ENCODE data around the gene RNU6-9. TPM values are rescaled to one million over a fixed set of nuclear protein-coding genes. Genes with fewer than 3 reads are reported as not detected.

The RNU6-9 gene
- total and polyA plus RNA-seq, 8 donors, result not detected

- intact Hi-C loops (cut with DNase I), result no loop called here
- Histone ChIP-seq H3K27ac (peak overlapping the region in 1 of 2 donors; percentile 78), H3K9me3 (no peaks in the 10 kb centered on the region), H3K4me3 (no peak overlapping the region), H3K4me1 (peaks cover 0 to 32% of the 10 kb centered on the region in 2 donors), H3K27me3 (no peaks in the 10 kb centered on the region), H3K36me3 (peaks cover 0 to 46% of the 10 kb centered on the region in 2 donors)
- DNase-seq, result no peak
- ATAC-seq, result no peak
- TF ChIP-seq CTCF (IDR thresholded peaks at IDR 0.05), result no peak
Observed at GRCh38 chr19:868458-869244, 24.6 kb upstream of the RNU6-9 start.

- no peak for TF ChIP-seq CTCF (IDR thresholded peaks at IDR 0.05)
- Histone ChIP-seq H3K4me3 (no peak overlapping the region), H3K27me3 (no peaks in the 10 kb centered on the region), H3K36me3 (peaks cover 0 to 55% of the 10 kb centered on the region in 2 donors), H3K27ac (peak overlapping the region; percentile 37 to 78), H3K9me3 (no peaks in the 10 kb centered on the region), H3K4me1 (peaks cover 0 to 25% of the 10 kb centered on the region in 2 donors)
- ATAC-seq, result peak; percentile 63
- peak in 3 of 4 donors; percentile 80 to 91 (median 83) for DNase-seq
- intact Hi-C loops (cut with DNase I), result no loop called here
Observed at GRCh38 chr19:869245-870177, 23.8 kb upstream of the RNU6-9 start.

- no peaks in the 10 kb centered on the region for H3K9me3 ChIP-seq
- no peak for ATAC-seq
- DNase-seq, result no peak
- H3K4me1 ChIP-seq, result peaks cover 0 to 25% of the 10 kb centered on the region in 2 donors
- intact Hi-C loops (cut with DNase I), result no loop called here
- no peak for TF ChIP-seq CTCF (IDR thresholded peaks at IDR 0.05)
- H3K4me3 ChIP-seq, result no peak overlapping the region
- H3K27me3 ChIP-seq, result no peaks in the 10 kb centered on the region
- peaks cover 0 to 63% of the 10 kb centered on the region in 2 donors for H3K36me3 ChIP-seq
- H3K27ac ChIP-seq, result peak overlapping the region in 1 of 2 donors; percentile 78
Observed at GRCh38 chr19:870314-870713, 23.0 kb upstream of the RNU6-9 start.

GRCh38 chr19:870963-871401 is 22.3 kb upstream of the RNU6-9 start:
- Histone ChIP-seq H3K4me1 (peaks cover 0 to 25% of the 10 kb centered on the region in 2 donors), H3K27me3 (no peaks in the 10 kb centered on the region), H3K27ac (peak overlapping the region in 1 of 2 donors; percentile 3), H3K9me3 (no peaks in the 10 kb centered on the region), H3K4me3 (no peak overlapping the region), H3K36me3 (peaks cover 0 to 69% of the 10 kb centered on the region in 2 donors)
- no peak for TF ChIP-seq CTCF (IDR thresholded peaks at IDR 0.05)
- ATAC-seq (no peak), DNase-seq (peak in 2 of 4 donors; percentile 67 to 82)
- intact Hi-C loops (cut with DNase I), result no loop called here
